H9 (cell line): ENCODE results near the gene FEV. TPM values are rescaled to one million over a fixed set of nuclear protein-coding genes. Genes with fewer than 3 reads are reported as not detected.

Source experiments
- DNase-seq: peaks from one replicate; pipeline ENCODE4 v3.0.0-alpha.2; 2017
- H2AFZ ChIP-seq: one replicate; pipeline ENCODE4 v1.6.1; 2013; ENCODE audit warnings: mild to moderate bottlenecking, low read length, control low read depth, moderate library complexity
- H2AK5ac ChIP-seq: 2 replicates; pipeline ENCODE4 v1.6.1; 2013; ENCODE audit warnings: low read length, control low read depth, mixed read lengths; ENCODE audit not compliant: insufficient read length
- H2BK120ac ChIP-seq: one replicate; pipeline ENCODE4 v1.6.1; 2013; ENCODE audit warnings: low read depth, mild to moderate bottlenecking, low read length, control low read depth, inconsistent platforms; ENCODE audit not compliant: poor library complexity, severe bottlenecking
- H2BK12ac ChIP-seq: 2 replicates; pipeline ENCODE4 v1.6.1; 2013; ENCODE audit warnings: low read length, control low read depth, mixed read lengths, low read depth; ENCODE audit not compliant: insufficient read length
- H2BK15ac ChIP-seq: 2 replicates; pipeline ENCODE4 v1.6.1; 2013; ENCODE audit warnings: low read depth, low read length, control low read depth
- H2BK20ac ChIP-seq: one replicate; pipeline ENCODE4 v1.6.1; 2013; ENCODE audit warnings: low read depth, mild to moderate bottlenecking, low read length, control low read depth, inconsistent platforms; ENCODE audit not compliant: poor library complexity, severe bottlenecking
- H2BK5ac ChIP-seq: 2 replicates; pipeline ENCODE4 v1.6.1; 2013; ENCODE audit warnings: low read length, control low read depth, mixed read lengths; ENCODE audit not compliant: insufficient read length
- H3K14ac ChIP-seq: 2 replicates; pipeline ENCODE4 v1.6.1; 2013; ENCODE audit warnings: low read length, control low read depth; ENCODE audit not compliant: insufficient read depth
- H3K18ac ChIP-seq: 2 replicates; pipeline ENCODE4 v1.6.1; 2013; ENCODE audit warnings: low read depth, mild to moderate bottlenecking, mixed read lengths, low read length, control low read depth; ENCODE audit not compliant: insufficient read length
- H3K23ac ChIP-seq: 2 replicates; pipeline ENCODE4 v1.6.1; 2013; ENCODE audit warnings: low read length, control low read depth, mixed read lengths, low read depth; ENCODE audit not compliant: insufficient read length
- H3K23me2 ChIP-seq: 2 replicates; pipeline ENCODE4 v1.6.1; 2013; ENCODE audit warnings: low read depth, mild to moderate bottlenecking, mixed read lengths, low read length, control low read depth; ENCODE audit not compliant: insufficient read length, poor library complexity, severe bottlenecking
- H3K27ac ChIP-seq: 2 replicates; pipeline ENCODE4 v1.5.1; 2013; ENCODE audit warnings: low read length, control low read depth, mixed read lengths, low read depth; ENCODE audit not compliant: insufficient read length
- H3K27me3 ChIP-seq: 2 replicates; pipeline ENCODE4 v1.6.1; 2013; ENCODE audit warnings: low read length, control low read depth, inconsistent platforms; ENCODE audit not compliant: insufficient read depth
- H3K4ac ChIP-seq: 2 replicates; pipeline ENCODE4 v1.6.1; 2013; ENCODE audit warnings: low read depth, mild to moderate bottlenecking, control low read depth, inconsistent platforms, low read length, moderate library complexity
- H3K4me1 ChIP-seq: 2 replicates; pipeline ENCODE4 v1.6.1; 2013; ENCODE audit warnings: low read length, control low read depth, inconsistent platforms; ENCODE audit not compliant: insufficient read depth
- H3K4me2 ChIP-seq: 2 replicates; pipeline ENCODE4 v1.6.1; 2013; ENCODE audit warnings: low read length, control low read depth, mixed read lengths; ENCODE audit not compliant: insufficient read length, insufficient read depth
- H3K56ac ChIP-seq: 2 replicates; pipeline ENCODE4 v1.6.1; 2013; ENCODE audit warnings: low read depth, mild to moderate bottlenecking, mixed read lengths, low read length, control low read depth; ENCODE audit not compliant: insufficient read length
- H3K79me1 ChIP-seq: 2 replicates; pipeline ENCODE4 v1.6.1; 2013; ENCODE audit warnings: low read depth, mild to moderate bottlenecking, moderate library complexity, low read length, control low read depth, inconsistent platforms; ENCODE audit not compliant: insufficient read depth, poor library complexity, severe bottlenecking
- H3K79me2 ChIP-seq: 2 replicates; pipeline ENCODE4 v1.6.1; 2013; ENCODE audit warnings: low read length, control low read depth, inconsistent platforms; ENCODE audit not compliant: insufficient read depth
- H3K9ac ChIP-seq: 2 replicates; pipeline ENCODE4 v1.6.1; 2013; ENCODE audit warnings: low read length, control low read depth, mixed read lengths; ENCODE audit not compliant: insufficient read length; ENCODE audit errors: extremely low read depth
- H3K9me3 ChIP-seq: one replicate; pipeline ENCODE4 v1.6.1; 2013; ENCODE audit warnings: low read depth, low read length, inconsistent platforms; ENCODE audit not compliant: control insufficient read depth
- H3T11ph ChIP-seq: one replicate; pipeline ENCODE4 v1.6.1; 2013; ENCODE audit warnings: mild to moderate bottlenecking, low read length, control low read depth, inconsistent platforms
- H4K20me1 ChIP-seq: one replicate; pipeline ENCODE4 v1.6.1; 2013; ENCODE audit not compliant: control insufficient read depth, insufficient read length, insufficient read depth
- H4K5ac ChIP-seq: 2 replicates; pipeline ENCODE4 v1.6.1; 2013; ENCODE audit warnings: low read depth, mild to moderate bottlenecking, mixed read lengths, low read length, control low read depth; ENCODE audit not compliant: insufficient read length
- H4K8ac ChIP-seq: replicated peaks from 2 replicates; pipeline ENCODE4 v1.6.1; 2013; ENCODE audit warnings: low read length, control low read depth, mixed read lengths, low read depth; ENCODE audit not compliant: insufficient read length
- H4K91ac ChIP-seq: 2 replicates; pipeline ENCODE4 v1.6.1; 2013; ENCODE audit warnings: low read depth, mild to moderate bottlenecking, moderate library complexity, mixed read lengths, low read length, control low read depth; ENCODE audit not compliant: insufficient read length
- H3K27ac Mint-ChIP-seq, 3 experiments: 2 replicates in 2 of 3; 3 replicates in 1 of 3; pipeline ENCODE4 v1.8.0; 2020 to 2021; ENCODE audit warnings: mixed read lengths in 3 of 3, mild to moderate bottlenecking in 1 of 3, moderate library complexity in 1 of 3
- H3K27me3 Mint-ChIP-seq: 2 replicates; pipeline ENCODE4 v1.8.0; 2021; ENCODE audit warnings: low read depth, mild to moderate bottlenecking, moderate library complexity, mixed read lengths
- H3K36me3 Mint-ChIP-seq, 3 experiments: 2 replicates in 2 of 3; 3 replicates in 1 of 3; pipeline ENCODE4 v1.8.0; 2020 to 2021; ENCODE audit warnings: low read depth in 3 of 3, mixed read lengths in 3 of 3; ENCODE audit not compliant: insufficient read depth in 1 of 3
- H3K4me1 Mint-ChIP-seq, 2 experiments: 2 replicates each; pipeline ENCODE4 v1.8.0; 2020; ENCODE audit warnings: mixed read lengths in 2 of 2
- H3K4me3 Mint-ChIP-seq, 2 experiments: 2 replicates in 1 of 2; 3 replicates in 1 of 2; pipeline ENCODE4 v1.8.0; 2020 to 2021; ENCODE audit warnings: mild to moderate bottlenecking in 2 of 2, mixed read lengths in 2 of 2, moderate library complexity in 1 of 2
- H3K9me3 Mint-ChIP-seq, 2 experiments: 2 replicates in 1 of 2; 3 replicates in 1 of 2; pipeline ENCODE4 v1.8.0; 2020; ENCODE audit warnings: mild to moderate bottlenecking in 2 of 2, mixed read lengths in 2 of 2, moderate library complexity in 1 of 2
- CTCF ChIP-seq: fragments of 200-600 bp; sonication (generic); conservative IDR thresholded peaks from 3 replicates; pipeline ENCODE4 v1.8.0; 2021; ENCODE audit warnings: antibody characterized with exemption, mild to moderate bottlenecking
- WGBS: extraction: QIAGEN DNeasy Blood & Tissue Kit; methylation state at CpG from one replicate; pipeline ENCODE4 v1.1.7; 2013; ENCODE audit warnings: missing lambda C conversion rate, low lambda C conversion rate, mixed read lengths; ENCODE audit not compliant: insufficient read length; ENCODE audit errors: extremely low coverage; 5-methylcytosine and 5-hydroxymethylcytosine counted together
- total RNA-seq: library from RNA; stranded (reverse); gene quantifications from 2 replicates; pipeline ENCODE4 v1.2.1, GENCODE V29; 2021

The FEV gene
- total RNA-seq, 1 experiment from 2014 or later, result not detected

DNA sequence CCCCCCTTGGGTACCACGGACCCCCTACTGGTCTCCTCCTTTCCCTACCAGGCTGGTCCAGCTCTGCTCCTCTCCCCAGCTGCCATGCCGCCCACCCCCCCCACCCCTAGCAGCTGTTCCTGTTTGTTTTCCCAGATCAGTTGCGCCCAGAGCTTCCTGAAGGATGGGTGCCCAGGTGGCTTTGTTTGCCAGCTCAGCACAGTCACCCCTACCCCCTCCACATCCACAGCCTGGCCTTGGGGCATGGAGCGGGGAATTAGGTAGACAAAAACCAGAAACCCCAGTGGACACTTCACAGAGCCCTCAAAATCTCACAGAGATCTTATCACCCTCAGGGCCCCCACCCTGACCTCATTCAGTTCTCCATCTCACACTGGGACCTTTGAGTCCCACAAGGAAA, 12.0 kb upstream of the FEV start:
- no peaks in the 10 kb centered on the region; a peak in 1 of 7 replicates for H3K36me3 Mint-ChIP-seq
- Histone ChIP-seq H3T11ph (no peak overlapping the region), H3K4me2 (no peak overlapping the region), H3K56ac (no peak overlapping the region), H3K14ac (no peak overlapping the region), H3K79me2 (no peaks in the 10 kb centered on the region), H2BK15ac (no peak overlapping the region), H4K91ac (no peak overlapping the region), H2BK120ac (no peak overlapping the region), H3K4ac (no peak overlapping the region), H2BK20ac (no peak overlapping the region), H3K23me2 (no peaks in the 10 kb centered on the region), H4K5ac (no peak overlapping the region), H3K23ac (no peak overlapping the region), H3K9ac (no peak overlapping the region), H2AFZ (no peak overlapping the region), H2BK12ac (no peak overlapping the region), H2BK5ac (no peak overlapping the region), H3K27ac (no peak overlapping the region), H4K8ac (no peak overlapping the region), H3K18ac (no peak overlapping the region), H3K4me1 (peaks cover 9% of the 10 kb centered on the region; the same call in 1 of the 2 replicates), H4K20me1 (no peaks in the 10 kb centered on the region), H3K27me3 (peaks cover 95% of the 10 kb centered on the region), H2AK5ac (no peak overlapping the region), H3K9me3 (no peaks in the 10 kb centered on the region), H3K79me1 (no peaks in the 10 kb centered on the region)
- H3K27me3 Mint-ChIP-seq, result peaks cover 99% of the 10 kb centered on the region
- no peak overlapping the region for H3K27ac Mint-ChIP-seq
- no CpG with 5 or more reads among the region's 4 CpGs for whole genome bisulfite sequencing
- no peak for TF ChIP-seq CTCF
- H3K4me3 Mint-ChIP-seq, result no peak overlapping the region
- no peak for DNase-seq
- H3K9me3 Mint-ChIP-seq, result peaks cover 0 to 10% of the 10 kb centered on the region in 2 experiments; a peak in 3 of 5 replicates
- H3K4me1 Mint-ChIP-seq, result peaks cover 29 to 43% of the 10 kb centered on the region in 2 experiments
